ENCODE measurements around the gene SNAI3.

- TF ChIP-seq CTCF (IDR thresholded peaks at IDR 0.05) (peak; percentile 60), ZFX (IDR thresholded peaks at IDR 0.05; ENCODE audit: borderline replicate concordance) (no peak)
Measured at GRCh38 chr16:88628512-88628974, 57.8 kb downstream of the SNAI3 start.

Measured in 22Rv1 (cell line).